ENCODE results near the gene OTOP2.

GRCh38 chr17:74916851-74917199 is 7.2 kb upstream of the OTOP2 start:
- TF ChIP-seq, protein P1, sequence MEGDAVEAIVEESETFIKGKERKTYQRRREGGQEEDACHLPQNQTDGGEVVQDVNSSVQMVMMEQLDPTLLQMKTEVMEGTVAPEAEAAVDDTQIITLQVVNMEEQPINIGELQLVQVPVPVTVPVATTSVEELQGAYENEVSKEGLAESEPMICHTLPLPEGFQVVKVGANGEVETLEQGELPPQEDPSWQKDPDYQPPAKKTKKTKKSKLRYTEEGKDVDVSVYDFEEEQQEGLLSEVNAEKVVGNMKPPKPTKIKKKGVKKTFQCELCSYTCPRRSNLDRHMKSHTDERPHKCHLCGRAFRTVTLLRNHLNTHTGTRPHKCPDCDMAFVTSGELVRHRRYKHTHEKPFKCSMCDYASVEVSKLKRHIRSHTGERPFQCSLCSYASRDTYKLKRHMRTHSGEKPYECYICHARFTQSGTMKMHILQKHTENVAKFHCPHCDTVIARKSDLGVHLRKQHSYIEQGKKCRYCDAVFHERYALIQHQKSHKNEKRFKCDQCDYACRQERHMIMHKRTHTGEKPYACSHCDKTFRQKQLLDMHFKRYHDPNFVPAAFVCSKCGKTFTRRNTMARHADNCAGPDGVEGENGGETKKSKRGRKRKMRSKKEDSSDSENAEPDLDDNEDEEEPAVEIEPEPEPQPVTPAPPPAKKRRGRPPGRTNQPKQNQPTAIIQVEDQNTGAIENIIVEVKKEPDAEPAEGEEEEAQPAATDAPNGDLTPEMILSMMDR (IDR thresholded peaks at IDR 0.05; ENCODE audit: low read depth, low read length, poor library complexity, severe bottlenecking), result no peak
- TF ChIP-seq EZH2phosphoT487 (IDR thresholded peaks at IDR 0.05; ENCODE audit: borderline replicate concordance, low read length), result no peak
